HepG2 (cell line): ENCODE results near the gene H2AZ2. TPM values are rescaled to one million over a fixed set of nuclear protein-coding genes. Genes with fewer than 3 reads are reported as not detected.

Source experiments
- AGO1 ChIP-seq: fragments of 200-400 bp; formaldehyde crosslinking; IDR thresholded peaks from 2 replicates; pipeline ENCODE4 v1.6.1; 2017; ENCODE audit warnings: mild to moderate bottlenecking, low read depth, low read length, moderate library complexity; ENCODE audit not compliant: poor library complexity, severe bottlenecking
- AKAP8 ChIP-seq: sonication (generic); formaldehyde crosslinking; IDR thresholded peaks from 2 replicates; pipeline ENCODE4 v1.5.1; 2020; ENCODE audit warnings: mild to moderate bottlenecking, missing genetic modification reagents
- ATF4 ChIP-seq, 2 experiments: fragments of 450-650 bp in 1 of 2; sonication (generic) in 1 of 2; formaldehyde crosslinking; IDR thresholded peaks; 2 replicates each; pipeline versions ENCODE4 v1.5.0 to v1.8.0; 2020 to 2022; ENCODE audit warnings: mild to moderate bottlenecking in 1 of 2, missing genetic modification reagents in 1 of 2
- GMEB2 ChIP-seq: IDR thresholded peaks from 2 replicates; pipeline ENCODE4 v1.6.1; 2016; ENCODE audit warnings: missing biosample characterization, missing genetic modification reagents, low read depth
- IKZF4 ChIP-seq: sonication (generic); formaldehyde crosslinking; IDR thresholded peaks from 2 replicates; pipeline ENCODE4 v1.5.1; 2020; ENCODE audit warnings: borderline replicate concordance, mild to moderate bottlenecking, low read depth, missing genetic modification reagents; ENCODE audit errors: not compliant biosample characterization
- KLF13 ChIP-seq: sonication (generic); formaldehyde crosslinking; IDR thresholded peaks from 2 replicates; pipeline ENCODE4 v1.4.0; 2020; ENCODE audit warnings: mild to moderate bottlenecking, missing genetic modification reagents
- MTERF4 ChIP-seq: sonication (generic); formaldehyde crosslinking; IDR thresholded peaks from 2 replicates; pipeline ENCODE4 v1.8.0; 2023; ENCODE audit warnings: mild to moderate bottlenecking, missing genetic modification reagents
- SALL2 ChIP-seq: sonication (generic); formaldehyde crosslinking; IDR thresholded peaks from 2 replicates; pipeline ENCODE4 v1.8.1; 2023; ENCODE audit warnings: mild to moderate bottlenecking, missing genetic modification reagents, inconsistent platforms
- SIX4 ChIP-seq: sonication (generic); formaldehyde crosslinking; IDR thresholded peaks from 2 replicates; pipeline ENCODE4 v1.4.0; 2020; ENCODE audit warnings: missing genetic modification reagents
- SP1 ChIP-seq, 2 experiments: fragments of 450-650 bp in 1 of 2; sonication (generic) in 1 of 2; formaldehyde crosslinking in 1 of 2; IDR thresholded peaks; 2 replicates each; pipeline versions ENCODE4 v1.4.0 to v1.6.1; 2016 to 2020; ENCODE audit warnings: missing genetic modification reagents in 1 of 2
- ZBTB46 ChIP-seq: sonication (generic); formaldehyde crosslinking; IDR thresholded peaks from 2 replicates; pipeline ENCODE4 v1.4.0; 2020; ENCODE audit warnings: mild to moderate bottlenecking, missing genetic modification reagents, borderline replicate concordance
- ZGPAT ChIP-seq: IDR thresholded peaks from 2 replicates; pipeline ENCODE4 v1.6.1; 2016; ENCODE audit warnings: mild to moderate bottlenecking
- ZNF17 ChIP-seq: sonication (generic); formaldehyde crosslinking; IDR thresholded peaks from 2 replicates; pipeline ENCODE4 v1.5.0; 2020; ENCODE audit warnings: mild to moderate bottlenecking, missing genetic modification reagents
- ZNF788 ChIP-seq: sonication (generic); formaldehyde crosslinking; IDR thresholded peaks from 2 replicates; pipeline ENCODE4 v1.5.0; 2020; ENCODE audit warnings: mild to moderate bottlenecking, missing genetic modification reagents, borderline replicate concordance
- polyA plus RNA-seq, 8 experiments: library from polyadenylated mRNA; depleted of rRNA in 3 of 8; stranded (reverse) in 7 of 8; unstranded in 1 of 8; fragments of >200 nt; fragmentation: Illumina TruSeq in 4 of 8; extraction: Trizol in 4 of 8; gene quantifications; 2 replicates each; pipeline versions ENCODE4 v1.2.1 to v1.2.3, GENCODE V29; 2011 to 2016; ENCODE audit warnings: low read depth in 4 of 8, missing spikeins in 1 of 8, mixed read lengths in 1 of 8; ENCODE audit not compliant: insufficient read depth in 1 of 8
- total RNA-seq, 5 experiments: library from RNA; depleted of rRNA; stranded (reverse); fragments of >200 nt; fragmentation: Illumina TruSeq; extraction: Trizol; gene quantifications; 2 replicates each; pipeline ENCODE4 v1.2.3, GENCODE V29; 2016; ENCODE audit warnings: low read depth in 1 of 5
- TF ChIP-seq, protein P1 (sequence below): sonication (generic); formaldehyde crosslinking; IDR thresholded peaks from 2 replicates; pipeline ENCODE4 v1.4.0; 2020; ENCODE audit warnings: missing genetic modification reagents
- TF ChIP-seq, protein P2 (sequence below): sonication (generic); formaldehyde crosslinking; IDR thresholded peaks from 2 replicates; pipeline ENCODE4 v1.8.1; 2022; ENCODE audit warnings: low read depth, mild to moderate bottlenecking, missing genetic modification reagents

H2AZ2 gene
- total and polyA plus RNA-seq, 2 of the 13 experiments (the other 11 are each of a cell fraction or from before 2014, with no cell fraction given): 121 to 223 TPM

DNA sequence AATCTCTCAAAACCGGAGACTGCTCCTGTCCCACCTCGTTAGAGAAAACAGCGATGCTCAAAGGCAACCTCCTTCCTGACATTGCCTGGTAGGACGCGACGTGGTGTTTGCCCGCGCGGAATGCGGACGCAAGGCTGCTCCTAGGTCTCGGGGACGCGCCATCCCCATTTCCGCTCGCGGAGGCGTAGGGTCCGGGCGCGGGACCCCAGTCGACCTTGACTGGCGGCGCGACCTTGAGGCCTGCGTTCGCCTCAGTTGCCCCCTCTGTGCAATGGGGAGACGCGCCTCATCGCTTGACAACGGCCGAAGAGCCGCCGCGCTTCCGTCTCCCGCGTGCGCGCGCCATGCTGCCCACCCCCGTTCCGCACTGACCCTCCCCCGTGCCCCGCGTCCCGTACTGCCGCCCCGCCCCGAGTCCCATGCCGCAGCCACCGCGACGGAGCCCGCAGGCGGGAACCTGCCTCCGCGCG lies 51.8 kb downstream of the H2AZ2 start (continued):
- TF ChIP-seq, protein P1, sequence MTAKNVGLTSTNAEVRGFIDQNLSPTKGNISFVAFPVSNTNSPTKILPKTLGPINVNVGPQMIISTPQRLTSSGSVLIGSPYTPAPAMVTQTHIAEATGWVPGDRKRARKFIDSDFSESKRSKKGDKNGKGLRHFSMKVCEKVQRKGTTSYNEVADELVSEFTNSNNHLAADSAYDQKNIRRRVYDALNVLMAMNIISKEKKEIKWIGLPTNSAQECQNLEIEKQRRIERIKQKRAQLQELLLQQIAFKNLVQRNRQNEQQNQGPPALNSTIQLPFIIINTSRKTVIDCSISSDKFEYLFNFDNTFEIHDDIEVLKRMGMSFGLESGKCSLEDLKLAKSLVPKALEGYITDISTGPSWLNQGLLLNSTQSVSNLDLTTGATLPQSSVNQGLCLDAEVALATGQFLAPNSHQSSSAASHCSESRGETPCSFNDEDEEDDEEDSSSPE (CRISPR knock-in tag): peak; percentile 95
- TF ChIP-seq ZNF788 (CRISPR knock-in tag) (peak; percentile 85; the same call in 1 of the 2 replicates), KLF13 (0 out of 2 replicates have a peak, but pooled peaks have one; percentile 41), ATF4 (CRISPR knock-in tag; IDR thresholded peaks at IDR 0.05) (no peak; a peak in 2 of 4 replicates), AKAP8 (CRISPR knock-in tag) (peak; percentile 49; the same call in 1 of the 2 replicates), IKZF4 (CRISPR knock-in tag) (no peak), ZBTB46 (CRISPR knock-in tag) (0 out of 2 replicates have a peak, but pooled peaks have one; percentile 9), ZNF17 (CRISPR knock-in tag) (no peak), MTERF4 (CRISPR knock-in tag) (no peak), SIX4 (no peak), SP1 (IDR thresholded peaks at IDR 0.05) (no peak), SP1 (CRISPR knock-in tag; IDR thresholded peaks at IDR 0.05) (no peak), ZGPAT (no peak), AGO1 (no peak), GMEB2 (no peak), SALL2 (CRISPR knock-in tag) (no peak)
- TF ChIP-seq, protein P2, sequence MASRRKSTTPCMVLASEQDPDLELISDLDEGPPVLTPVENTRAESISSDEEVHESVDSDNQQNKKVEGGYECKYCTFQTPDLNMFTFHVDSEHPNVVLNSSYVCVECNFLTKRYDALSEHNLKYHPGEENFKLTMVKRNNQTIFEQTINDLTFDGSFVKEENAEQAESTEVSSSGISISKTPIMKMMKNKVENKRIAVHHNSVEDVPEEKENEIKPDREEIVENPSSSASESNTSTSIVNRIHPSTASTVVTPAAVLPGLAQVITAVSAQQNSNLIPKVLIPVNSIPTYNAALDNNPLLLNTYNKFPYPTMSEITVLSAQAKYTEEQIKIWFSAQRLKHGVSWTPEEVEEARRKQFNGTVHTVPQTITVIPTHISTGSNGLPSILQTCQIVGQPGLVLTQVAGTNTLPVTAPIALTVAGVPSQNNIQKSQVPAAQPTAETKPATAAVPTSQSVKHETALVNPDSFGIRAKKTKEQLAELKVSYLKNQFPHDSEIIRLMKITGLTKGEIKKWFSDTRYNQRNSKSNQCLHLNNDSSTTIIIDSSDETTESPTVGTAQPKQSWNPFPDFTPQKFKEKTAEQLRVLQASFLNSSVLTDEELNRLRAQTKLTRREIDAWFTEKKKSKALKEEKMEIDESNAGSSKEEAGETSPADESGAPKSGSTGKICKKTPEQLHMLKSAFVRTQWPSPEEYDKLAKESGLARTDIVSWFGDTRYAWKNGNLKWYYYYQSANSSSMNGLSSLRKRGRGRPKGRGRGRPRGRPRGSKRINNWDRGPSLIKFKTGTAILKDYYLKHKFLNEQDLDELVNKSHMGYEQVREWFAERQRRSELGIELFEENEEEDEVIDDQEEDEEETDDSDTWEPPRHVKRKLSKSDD (CRISPR knock-in tag): 0 out of 2 replicates have a peak, but pooled peaks have one; percentile 69
